Stimulated activated CD4-positive, alpha-beta T cell treated with anti-CD3 and anti-CD28 coated beads, Interleukin-1b, Interleukin-23, amount 100 ng/mL, for 24 hours (primary cell): ENCODE data around the gene C2CD2.
"Not testable (repeated sequence)": the region's sequence is repeated elsewhere in the genome, so short reads cannot be mapped to it uniquely, and the experiment has no call there.

ENCODE experiments used
- DNase-seq, 4 experiments: peaks; one replicate each; pipeline ENCODE4 v3.0.0-alpha.2; 2020; ENCODE audit warnings: low read depth in 4 of 4, low spot score in 1 of 4

The C2CD2 gene

GRCh38 chr21:41958886-41959563 lies 5.2 kb upstream of the C2CD2 start:
- no peak for DNase-seq

- DNase-seq, result no peak
Observed at GRCh38 chr21:41957991-41958766, 4.4 kb upstream of the C2CD2 start.

- no peak for DNase-seq
Observed at GRCh38 chr21:41956926-41957729, 3.3 kb upstream of the C2CD2 start.

- no peak for DNase-seq
Observed at GRCh38 chr21:41955516-41955915, 1.7 kb upstream of the C2CD2 start.

GRCh38 chr21:41954654-41955499 lies 1.1 kb upstream of the C2CD2 start:
- no peak for DNase-seq

GRCh38 chr21:41953249-41953830 lies 478 bp downstream of the C2CD2 start:
- DNase-seq, result no peak

- DNase-seq, result no peak
Observed at GRCh38 chr21:41952568-41953248, 1.1 kb downstream of the C2CD2 start.

GRCh38 chr21:41951876-41952567 lies 1.8 kb downstream of the C2CD2 start:
- no peak for DNase-seq

- DNase-seq, result no peak
Observed at GRCh38 chr21:41950941-41951351, 2.9 kb downstream of the C2CD2 start.

- not testable (repeated sequence) for DNase-seq
Observed at GRCh38 chr21:41949631-41950030, 4.2 kb downstream of the C2CD2 start.

- no peak for DNase-seq
Observed at GRCh38 chr21:41948901-41949300, 4.9 kb downstream of the C2CD2 start.

GRCh38 chr21:41948078-41948895 lies 5.5 kb downstream of the C2CD2 start:
- DNase-seq, result no peak

- no peak for DNase-seq
Observed at GRCh38 chr21:41945982-41946381, 7.8 kb downstream of the C2CD2 start.

GRCh38 chr21:41943851-41944250 lies 10.0 kb downstream of the C2CD2 start:
- DNase-seq, result no peak

GRCh38 chr21:41942457-41942856 lies 11.4 kb downstream of the C2CD2 start:
- no peak for DNase-seq

- DNase-seq, result no peak
Observed at GRCh38 chr21:41941941-41942340, 11.9 kb downstream of the C2CD2 start.

- no peak for DNase-seq
Observed at GRCh38 chr21:41940431-41940830, 13.4 kb downstream of the C2CD2 start.

- no peak for DNase-seq
Observed at GRCh38 chr21:41939391-41939790, 14.4 kb downstream of the C2CD2 start.
